Measurements from ENCODE around the gene ID2.
A peak's percentile ranks its signal among the peaks of the same experiment; 100 is the strongest.
"Not testable (repeated sequence)": the region's sequence is repeated elsewhere in the genome, so short reads cannot be mapped to it uniquely, and the experiment has no call there.

ID2 gene

GRCh38 chr2:8685697-8686358 lies 4.0 kb downstream of the ID2 start:
- DNase-seq = peak; percentile 30 to 88

DNA sequence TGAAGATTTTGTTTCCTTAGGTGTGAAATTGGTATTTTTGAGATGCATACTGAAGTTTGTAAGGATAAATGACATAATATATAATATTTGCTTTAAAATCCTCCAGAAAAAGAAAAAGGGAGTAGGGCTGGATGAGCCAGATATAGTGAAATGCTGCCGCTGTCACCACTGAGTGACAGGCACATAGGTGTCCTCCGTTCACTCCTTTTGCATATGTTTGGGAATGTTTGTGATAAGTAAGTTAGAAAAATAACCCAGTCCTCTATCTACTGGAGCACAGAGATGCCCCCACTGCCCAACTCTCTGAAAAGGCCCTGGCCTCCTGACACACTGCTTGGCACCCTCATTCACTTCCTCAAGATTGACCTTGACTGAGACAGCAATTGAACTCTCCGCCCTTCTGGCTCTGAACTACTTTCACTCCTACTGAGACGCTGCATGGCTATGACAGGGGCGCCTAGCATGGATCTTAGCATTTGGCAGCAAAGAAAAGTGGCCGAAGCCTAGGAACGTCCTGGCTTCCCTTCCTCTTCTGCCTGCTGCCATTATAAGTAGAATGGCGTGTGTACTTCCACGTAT lies 10.1 kb downstream of the ID2 start:
- no peak for DNase-seq

GRCh38 chr2:8692783-8693156 lies 10.9 kb downstream of the ID2 start:
- no peak for DNase-seq

GRCh38 chr2:8693157-8693821 lies 11.4 kb downstream of the ID2 start:
- DNase-seq = peak; percentile 54 to 79

GRCh38 chr2:8694737-8695136 lies 12.9 kb downstream of the ID2 start:
- no peak for DNase-seq

- DNase-seq = no peak
These were observed 15.3 kb downstream of the ID2 start for GRCh38 chr2:8697190-8697589.

- no peak for DNase-seq
These were observed 18.0 kb downstream of the ID2 start for GRCh38 chr2:8699839-8700238.

DNA sequence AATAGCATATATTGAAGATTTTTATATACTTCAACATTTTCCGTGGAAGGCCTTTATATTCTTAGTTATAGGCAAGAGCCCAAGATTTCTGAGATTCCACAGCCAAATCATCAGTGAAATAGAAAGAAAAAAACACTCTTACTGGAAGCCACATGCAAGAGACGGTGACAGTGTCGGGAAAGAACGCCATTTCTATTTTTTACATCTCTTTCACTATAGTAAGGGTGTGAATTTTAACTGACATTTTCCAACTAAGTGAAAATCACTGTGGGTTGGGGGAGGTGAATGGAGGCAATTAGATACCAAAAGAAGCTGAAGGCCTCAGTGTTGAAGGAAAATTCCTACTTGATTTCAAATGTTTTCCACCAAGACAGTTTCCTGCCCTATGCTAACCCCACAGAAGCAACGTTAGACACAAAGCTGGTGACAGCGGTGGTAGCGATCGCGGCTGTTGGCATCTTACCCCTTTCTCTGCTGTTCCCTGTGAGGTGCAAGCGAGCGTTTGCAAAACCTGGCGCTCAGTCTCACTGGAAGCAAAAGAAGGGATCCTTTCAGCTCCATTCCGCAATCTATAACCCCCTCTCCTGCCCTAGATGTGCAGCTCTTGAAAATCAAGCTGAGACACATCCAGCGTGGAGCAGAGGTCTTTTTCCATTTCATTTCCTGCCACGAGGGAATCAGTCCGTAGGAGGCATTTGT lies 20.0 kb downstream of the ID2 start:
- no peak for DNase-seq

DNA sequence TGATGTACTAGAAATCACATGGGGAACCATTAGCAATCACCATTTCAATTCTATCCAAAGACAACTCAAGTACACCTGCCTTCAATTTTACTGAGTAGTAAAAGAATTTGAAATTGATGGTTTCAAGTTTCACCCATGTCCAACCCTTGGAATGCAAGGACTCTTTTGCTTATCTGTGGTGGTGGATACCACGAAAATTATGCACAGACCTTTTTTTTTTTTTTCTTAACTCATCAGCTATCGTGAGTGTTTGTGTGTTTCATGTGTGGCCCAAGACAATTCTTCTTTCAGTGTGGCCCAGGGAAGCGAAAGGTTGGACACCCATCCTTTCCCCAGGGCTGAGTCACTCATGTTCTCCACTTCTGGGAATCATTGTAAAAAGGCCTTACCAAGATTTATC lies 23.1 kb downstream of the ID2 start:
- no peak for DNase-seq

DNA sequence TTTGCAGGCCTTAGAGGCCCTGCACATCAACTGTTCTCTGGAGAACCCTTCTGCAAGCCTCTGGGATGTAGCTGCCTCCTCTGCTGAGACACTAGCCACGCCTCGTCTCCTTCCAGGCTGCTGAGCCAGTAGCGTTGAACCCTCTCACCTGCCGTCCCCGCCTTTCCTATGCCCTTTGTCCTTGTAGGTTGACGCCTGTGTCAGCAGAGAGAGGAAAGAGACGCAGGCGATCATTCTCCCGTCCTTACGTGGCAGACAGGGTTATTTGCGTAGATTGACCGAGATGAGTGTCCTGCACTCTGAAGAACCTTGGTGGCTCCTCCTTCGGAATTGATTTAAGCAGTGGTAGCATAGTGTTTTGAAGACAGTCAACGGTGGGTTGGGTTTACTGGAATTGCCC lies 27.8 kb downstream of the ID2 start:
- DNase-seq = no peak

- DNase-seq = no peak
These were observed 29.1 kb downstream of the ID2 start for GRCh38 chr2:8710951-8711350.

DNA sequence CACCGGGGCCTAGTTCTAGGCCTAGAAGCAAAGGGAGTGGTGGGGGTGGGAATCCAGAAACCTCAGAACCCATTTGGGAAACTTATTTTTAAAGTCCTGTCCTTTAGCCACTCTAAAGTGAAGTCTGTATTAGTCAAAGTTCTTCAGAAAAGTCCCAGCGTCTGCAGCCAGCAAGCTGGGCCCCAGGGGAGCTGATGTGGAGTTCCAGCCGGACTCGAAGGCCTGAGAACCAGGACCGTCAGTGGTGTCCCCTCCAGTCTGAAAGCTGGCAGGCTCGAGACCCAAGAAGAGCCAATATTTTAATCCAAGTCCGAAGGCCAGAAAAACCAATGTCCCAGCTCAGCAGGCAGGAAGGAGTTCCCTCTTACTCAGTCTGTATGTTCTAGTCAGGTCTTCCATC lies 32.4 kb downstream of the ID2 start:
- DNase-seq = no peak

DNA sequence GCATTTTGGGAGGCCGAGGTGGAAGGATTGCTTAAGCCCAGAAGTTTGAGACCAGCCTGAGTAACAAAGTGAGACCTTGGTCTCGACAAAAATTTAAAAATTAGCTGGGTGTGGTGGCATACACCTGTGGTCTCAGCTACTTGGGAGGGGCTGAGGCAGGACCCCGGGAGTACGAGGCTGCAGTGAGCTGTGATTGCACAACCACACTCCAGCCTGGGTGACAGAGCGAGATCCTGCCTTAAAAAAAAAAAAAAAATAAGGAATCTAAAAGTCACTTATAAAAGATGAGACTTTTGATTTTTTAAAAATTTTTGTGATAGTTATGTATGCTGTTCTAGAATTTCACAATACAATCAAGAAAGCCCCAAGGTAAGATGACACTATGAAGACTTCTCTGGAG lies 33.1 kb downstream of the ID2 start:
- no peak for DNase-seq

DNA sequence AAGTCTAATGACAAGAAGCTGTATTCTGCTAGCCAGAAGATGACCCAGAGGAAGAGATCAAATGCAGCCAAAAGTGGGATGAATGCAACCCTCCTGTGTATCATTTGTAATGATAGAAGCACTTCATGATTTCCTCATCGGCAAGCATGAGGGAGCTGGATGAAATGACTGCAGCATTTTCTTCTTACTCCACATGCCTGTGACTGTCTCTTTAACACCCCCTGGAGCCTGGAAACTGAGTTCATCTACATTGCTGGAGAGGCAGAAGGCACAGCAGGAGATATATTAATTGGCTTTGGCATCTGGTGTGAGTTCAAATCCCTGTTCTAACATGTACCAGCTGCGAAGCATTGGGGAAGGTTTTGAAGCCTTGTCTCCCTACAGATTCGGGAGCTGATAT lies 37.7 kb downstream of the ID2 start:
- no peak for DNase-seq

DNA sequence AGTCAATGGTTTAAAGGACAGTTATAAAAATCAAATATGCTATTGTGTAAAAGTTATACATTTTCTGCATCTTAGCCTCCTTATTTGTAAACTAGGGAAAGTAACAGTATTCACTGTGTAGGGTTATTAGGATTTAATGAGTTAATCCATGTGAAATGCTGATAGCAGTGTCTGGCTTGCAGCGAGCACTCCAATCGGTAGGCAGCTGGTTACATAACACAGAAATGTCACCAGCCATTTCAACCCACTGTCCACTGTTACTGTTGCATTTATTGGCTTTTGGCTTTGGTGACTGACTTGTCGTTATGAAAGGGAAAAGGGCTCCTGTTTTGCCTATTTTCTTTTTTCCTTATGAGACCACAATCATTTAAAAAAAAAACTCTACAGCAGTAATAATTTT lies 38.9 kb downstream of the ID2 start:
- no peak for DNase-seq

DNA sequence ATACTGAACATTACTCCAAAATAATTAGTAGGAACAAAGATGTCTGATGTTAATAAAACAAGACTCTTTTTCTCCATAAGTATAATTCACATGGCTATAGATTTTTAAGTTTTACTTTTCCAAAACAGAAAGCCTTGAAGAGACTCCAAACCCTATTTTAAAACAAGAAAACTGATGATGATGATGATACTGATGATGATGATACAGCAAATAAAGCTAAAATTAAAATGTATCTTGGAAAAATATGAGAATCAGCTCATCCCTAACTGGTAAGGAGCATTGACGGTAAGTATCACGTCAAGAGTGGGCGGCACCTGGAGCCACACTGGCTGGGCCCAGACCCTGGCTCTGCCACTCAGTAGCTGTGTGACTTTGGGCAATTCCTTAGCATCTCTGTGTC lies 39.6 kb downstream of the ID2 start:
- no peak for DNase-seq

- DNase-seq = no peak
These were observed 41.1 kb downstream of the ID2 start for GRCh38 chr2:8722986-8723385.

- no peak for DNase-seq
These were observed 44.0 kb downstream of the ID2 start for GRCh38 chr2:8725838-8726237.

DNA sequence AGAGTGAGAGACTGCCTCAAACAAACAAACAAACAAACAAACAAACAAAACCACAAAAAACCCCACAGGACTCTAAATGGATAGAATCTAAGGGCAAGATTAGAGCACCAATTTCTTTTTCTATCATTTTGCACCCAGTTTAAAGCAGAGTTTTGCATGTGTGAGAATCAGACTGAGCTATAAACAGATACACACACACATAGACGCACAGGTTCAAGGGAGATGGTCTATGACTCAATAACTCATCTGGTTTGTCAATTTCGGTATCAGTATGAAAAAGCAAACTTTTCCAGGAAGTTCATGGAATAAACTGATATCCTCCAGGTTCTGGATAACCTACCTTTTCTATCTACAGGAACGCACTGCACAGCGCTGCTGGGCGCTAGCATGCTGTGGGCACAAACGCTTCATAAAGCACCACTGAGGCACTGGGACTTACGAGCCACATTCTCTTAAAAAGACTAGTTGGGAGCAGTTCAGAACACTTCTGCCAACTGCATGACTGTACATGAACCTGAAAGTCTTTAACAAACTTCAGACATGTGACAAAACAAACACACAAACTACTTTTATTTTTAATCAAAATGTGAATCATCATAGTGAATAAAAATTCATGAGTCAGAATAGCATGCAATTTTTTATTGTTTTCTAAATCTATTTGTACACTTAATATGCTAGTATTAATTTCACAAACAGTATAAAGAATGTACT lies 46.6 kb downstream of the ID2 start:
- DNase-seq = no peak

- DNase-seq = not testable (repeated sequence)
These were observed 47.2 kb downstream of the ID2 start for GRCh38 chr2:8729101-8729500.

DNA sequence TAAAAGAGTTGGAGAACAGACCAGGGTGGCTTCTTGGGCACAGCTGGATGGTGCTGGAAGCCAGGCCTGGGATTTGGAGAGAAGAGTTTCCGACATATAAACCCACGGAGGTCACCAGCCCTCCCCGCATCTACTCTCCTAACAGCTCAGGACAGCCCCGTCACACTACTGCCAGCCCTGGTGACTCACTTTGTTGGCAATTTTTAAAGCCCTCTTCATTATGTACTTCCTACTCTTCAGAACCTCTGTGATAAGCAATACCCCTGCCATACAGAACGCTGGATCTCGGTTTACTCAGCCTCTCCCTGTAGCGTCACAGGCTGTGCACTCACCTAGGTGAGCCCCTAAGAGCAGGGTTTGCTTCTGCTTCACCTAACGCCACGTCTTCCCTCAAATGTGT lies 48.1 kb downstream of the ID2 start:
- DNase-seq = no peak

DNA sequence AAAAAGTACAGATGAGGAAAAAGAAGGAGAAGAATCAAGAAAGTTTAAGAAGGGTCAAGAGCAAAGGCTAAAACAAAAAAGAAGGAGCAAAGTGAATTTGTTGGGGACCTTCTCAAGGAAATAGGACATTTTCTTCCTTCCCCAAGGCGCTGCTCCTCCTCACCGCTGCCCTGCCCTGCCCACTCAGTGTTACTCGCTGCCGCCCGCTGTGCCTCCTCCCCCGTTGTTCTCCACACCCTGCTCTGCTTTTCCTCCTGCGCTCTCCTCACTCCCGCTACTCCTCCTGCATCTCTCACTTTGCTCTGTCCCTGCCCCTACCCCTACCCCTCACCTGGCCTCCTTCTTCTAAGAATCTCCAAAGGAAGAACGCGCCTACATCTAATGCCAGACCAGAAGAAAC lies 50.7 kb downstream of the ID2 start:
- no peak for DNase-seq

All from NCI-H526 (cell line).